HG03520 (cell line): Measurements from ENCODE around the gene PARN.
"Not testable (repeated sequence)": the region's sequence is repeated elsewhere in the genome, so short reads cannot be mapped to it uniquely, and the experiment has no call there.

Source experiments
- ATAC-seq: cut with Tn5 transposase; IDR thresholded peaks from one replicate; pipeline ENCODE4 v1.9.1; 2021; ENCODE audit warnings: mild to moderate bottlenecking, moderate library complexity; ENCODE audit not compliant: unreplicated experiment

Gene PARN

DNA sequence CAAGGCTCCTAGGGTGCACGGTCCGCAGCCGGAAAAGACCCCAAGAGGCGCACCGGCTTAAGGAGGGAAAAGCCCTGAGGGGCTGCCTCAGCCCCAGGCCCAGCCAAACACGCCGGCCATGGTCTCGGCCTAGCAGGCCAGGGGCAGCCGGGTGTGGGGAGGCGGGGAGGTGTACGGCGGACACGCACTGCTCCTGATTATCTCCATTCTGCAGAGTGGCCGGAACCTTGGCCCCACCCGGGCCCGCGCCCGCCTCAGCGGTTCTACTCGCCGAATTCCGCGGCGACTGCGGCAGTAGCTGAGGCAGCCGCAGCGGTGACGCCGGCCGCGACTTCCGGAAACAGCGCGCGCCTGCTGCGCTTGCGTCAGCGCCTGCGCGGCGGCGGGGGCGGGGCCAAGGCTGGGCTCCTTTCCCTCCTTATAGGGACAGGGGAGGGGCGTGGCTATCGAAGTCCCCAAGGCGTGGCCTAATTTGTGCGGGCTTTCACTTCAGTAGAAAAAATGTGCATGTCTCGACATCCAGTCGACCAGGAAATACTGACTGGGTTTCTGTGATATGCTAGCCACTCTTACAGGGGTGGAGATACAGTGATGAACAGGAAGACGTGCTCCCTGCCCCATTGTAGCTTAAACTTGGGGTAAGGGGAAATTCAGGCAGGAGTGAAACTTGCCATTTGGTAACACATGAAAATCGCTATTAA lies at the start of gene PARN:
TSS of gene PARN (minus strand) at position 342 of the 701 bp plus-strand sequence. CDS start at position 207, 135 bp downstream.
- peak; percentile 39 for ATAC-seq

- ATAC-seq, result no peak
Observed at GRCh38 chr16:14678748-14679497, 48.9 kb upstream of the PARN start.

- no peak for ATAC-seq
Observed at GRCh38 chr16:14677627-14678026, 47.6 kb upstream of the PARN start.

DNA sequence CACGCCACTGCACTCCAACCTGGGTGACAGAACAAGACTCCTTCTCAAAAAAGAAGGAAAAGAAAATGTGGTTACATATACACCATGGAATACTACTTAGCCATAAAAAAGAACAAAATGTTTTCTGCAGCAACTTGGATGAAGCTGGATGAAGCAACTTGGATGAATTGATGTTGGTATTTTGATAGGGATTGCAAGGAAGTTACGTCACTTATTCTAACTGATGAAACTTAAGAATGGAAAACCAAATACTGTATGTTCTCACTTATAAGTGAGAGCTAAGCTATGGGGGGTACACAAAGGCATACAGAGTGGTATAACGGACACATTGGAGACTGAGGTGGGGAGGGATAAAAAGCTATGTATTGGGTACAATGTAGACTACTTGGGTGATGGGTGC lies 46.6 kb upstream of the PARN start:
- no peak for ATAC-seq

DNA sequence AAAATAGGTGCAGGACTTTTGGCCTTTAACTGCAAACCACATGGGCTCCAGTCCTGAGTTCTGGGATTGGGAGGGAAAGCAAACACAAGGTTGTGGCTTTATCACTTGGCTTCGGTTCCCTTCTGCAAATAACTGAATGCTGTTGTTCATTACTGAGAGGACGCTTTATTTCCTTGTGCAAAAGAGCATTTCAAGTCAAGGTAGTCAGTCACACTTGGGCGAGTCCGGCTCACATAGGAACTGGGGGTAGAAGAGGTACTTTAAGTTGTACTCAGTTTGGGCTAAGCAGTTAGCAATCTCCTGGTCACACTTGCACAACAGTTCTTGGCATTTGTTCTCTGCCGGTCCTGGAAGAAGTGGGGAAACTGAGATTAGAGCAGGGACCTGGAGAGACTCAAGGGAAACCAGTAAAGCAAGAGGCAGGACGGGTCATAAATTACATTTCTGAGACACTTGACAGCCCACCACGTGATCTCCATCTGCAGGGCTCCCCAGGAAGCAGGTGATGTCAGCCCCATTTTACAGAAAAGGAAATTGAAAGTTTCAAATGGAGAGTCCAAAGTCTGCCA lies 42.4 kb upstream of the PARN start:
- ATAC-seq, result peak; percentile 82

DNA sequence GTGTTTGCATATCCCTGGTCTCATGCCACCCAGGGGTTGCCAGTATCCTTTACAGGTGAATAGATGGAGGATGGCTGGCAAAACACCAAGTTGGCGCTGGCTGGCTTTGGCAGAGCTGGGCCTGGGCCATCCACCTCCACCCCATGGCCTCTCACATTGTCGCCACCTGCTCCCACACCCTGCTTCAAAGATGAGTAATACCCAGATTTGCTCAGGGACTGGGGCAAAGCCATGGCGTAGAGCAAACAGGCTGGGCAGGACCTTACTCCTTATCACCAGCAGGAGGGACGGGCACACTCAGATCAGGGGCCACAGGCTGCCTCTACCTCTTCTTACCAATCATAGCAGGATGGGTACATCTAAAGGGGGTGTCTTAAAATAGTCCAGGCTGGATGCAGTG lies 39.7 kb upstream of the PARN start:
- ATAC-seq, result no peak

DNA sequence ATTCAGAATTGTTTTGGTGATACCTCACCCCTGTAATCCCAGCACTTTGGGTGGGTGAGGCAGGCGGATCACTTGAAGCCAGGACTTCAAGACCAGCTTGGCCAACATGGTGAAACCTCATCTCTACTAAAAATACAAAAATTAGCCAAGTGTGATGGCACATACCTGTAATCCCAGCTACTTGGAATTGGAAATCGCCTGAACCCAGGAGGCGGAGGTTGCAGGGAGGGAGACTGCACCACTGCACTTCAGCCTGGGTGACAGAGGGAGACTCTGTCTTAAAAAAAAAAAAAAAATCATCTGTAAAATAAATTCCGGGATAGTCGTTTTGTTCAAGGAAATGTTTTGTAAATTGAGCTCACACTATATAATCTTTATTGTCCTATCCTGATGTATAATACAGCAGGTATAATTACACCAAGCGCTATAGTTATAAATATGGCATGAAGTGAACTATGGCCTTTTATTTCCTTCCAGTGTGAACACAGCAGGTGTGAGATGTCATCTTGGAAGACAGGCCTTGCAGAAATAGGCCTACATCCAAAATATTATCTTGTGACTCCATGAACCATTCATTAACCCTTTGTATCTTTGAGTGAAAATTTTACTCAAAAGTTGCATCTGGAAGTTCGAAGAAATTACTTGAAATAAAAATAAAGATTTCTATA lies 38.6 kb upstream of the PARN start:
- ATAC-seq, result no peak

DNA sequence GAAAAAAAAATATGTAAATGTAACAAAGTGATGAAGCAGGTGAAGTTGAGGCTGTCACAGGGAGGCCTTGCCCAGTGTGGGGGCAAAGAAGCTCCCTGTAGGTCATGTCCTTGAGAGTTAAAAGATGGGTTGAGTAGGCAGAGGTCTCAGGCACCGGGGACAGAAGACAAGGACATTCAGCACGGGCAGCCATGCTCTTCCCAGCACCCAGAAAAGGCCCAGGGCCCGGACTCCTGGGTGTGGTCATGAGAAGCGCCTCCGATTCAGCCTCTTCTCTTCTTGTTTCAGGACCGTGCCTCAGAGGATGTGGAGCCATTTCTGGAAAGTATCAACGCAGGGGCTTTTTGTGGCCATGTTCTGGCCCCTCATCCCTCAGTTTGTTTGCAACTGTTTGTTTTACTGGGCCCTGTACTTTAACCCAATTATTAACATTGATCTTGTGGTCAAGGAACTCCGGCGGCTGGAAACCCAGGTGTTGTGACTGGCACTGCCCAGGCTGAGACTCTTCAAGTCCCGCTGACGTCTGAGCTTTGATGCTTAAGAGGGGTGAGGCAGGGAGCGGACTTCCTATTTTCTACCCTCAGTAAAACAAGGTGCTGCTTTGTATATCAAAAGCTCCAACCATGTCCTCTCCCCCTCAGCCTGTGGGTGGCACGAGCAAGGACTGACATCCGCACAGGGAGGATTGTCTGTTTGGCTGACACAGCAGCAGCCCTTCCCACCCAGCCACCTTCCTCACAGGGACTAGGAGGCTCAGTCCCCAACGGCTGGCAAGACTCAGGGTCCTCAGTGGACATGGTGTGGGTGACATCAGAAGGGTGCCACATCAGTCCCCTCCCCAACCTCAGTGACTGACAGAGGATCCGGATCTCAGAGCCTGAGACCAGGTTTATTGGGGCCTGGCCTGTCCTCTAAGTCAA lies 37.5 kb upstream of the PARN start:
- ATAC-seq, result no peak

DNA sequence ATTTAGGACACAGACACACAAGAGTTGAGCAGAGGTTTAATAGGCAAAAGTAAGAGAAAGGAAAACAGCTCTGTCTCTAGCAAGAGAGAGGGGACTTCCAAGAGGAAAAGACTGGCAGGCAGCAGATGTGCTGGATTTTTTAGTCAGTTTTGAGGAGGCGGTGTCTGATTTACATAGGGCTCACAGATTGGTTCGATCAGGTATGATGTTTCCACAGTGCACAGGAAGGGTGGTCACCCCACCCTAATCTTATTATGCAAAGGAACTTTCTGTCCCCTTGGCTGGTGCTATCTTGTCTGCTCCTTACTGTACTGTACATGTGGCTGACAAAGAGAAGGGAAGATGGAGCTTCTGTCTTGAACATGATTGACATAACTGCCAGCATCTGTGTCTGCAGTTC lies 28.0 kb upstream of the PARN start:
- no peak for ATAC-seq

- no peak for ATAC-seq
Observed at GRCh38 chr16:14652726-14653125, 22.7 kb upstream of the PARN start.

DNA sequence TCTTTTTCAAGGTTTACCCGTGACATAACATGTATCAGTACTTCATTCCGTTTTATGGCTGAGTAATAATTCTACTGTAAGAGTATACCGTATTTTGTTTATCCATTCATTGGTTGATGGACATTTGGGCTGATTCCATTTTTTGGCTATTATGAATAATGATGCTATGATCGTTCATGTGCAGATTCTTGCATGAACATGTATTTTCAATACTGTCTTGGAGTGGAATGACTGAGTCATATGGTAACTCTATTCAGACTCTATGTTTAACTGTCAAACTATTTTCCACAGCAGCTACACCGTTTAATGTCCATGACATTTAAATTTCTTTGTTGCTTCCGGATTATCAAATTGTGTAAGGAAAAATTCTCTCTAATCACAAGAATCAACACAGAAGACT lies 20.6 kb upstream of the PARN start:
- ATAC-seq, result no peak

DNA sequence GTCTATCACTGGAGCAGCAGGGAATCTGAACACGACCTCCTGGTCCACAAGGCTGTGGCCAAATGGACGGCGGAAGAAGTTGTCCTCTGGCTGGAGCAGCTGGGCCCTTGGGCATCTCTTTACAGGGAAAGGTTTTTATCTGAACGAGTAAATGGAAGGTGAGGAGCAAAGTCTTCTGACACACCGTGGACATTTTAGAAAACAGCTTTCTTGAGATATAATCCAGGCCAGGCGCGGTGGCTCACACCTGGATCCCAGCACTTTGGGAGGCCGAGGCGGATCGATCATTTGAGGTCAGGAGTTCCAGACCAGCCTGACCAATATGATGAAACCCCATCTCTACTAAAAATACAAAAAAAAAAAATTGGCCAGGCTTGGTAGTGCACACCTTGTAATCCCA lies 19.8 kb upstream of the PARN start:
- no peak for ATAC-seq

- no peak for ATAC-seq
Observed at GRCh38 chr16:14641926-14642325, 11.9 kb upstream of the PARN start.

DNA sequence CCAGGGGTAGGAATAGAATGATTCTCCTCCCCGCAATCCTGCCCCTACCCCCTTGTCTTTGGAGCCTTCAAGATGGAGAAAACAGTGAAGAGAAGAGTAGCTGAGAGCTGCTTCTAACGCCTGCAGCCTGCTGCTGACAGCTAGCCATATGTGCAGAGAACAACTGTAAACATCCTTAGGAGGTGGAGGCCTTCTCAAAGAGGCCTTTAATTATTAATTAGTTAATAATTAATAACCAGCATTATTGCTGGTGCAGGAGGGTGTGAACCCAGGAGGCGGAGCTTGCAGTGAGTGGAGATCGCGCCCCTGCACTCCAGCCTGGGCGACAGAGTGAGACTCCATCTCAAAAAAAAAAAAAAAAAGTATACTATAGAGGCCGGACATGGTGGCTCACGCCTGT lies 11.1 kb upstream of the PARN start:
- no peak for ATAC-seq

- no peak for ATAC-seq
Observed at GRCh38 chr16:14640538-14640937, 10.5 kb upstream of the PARN start.

DNA sequence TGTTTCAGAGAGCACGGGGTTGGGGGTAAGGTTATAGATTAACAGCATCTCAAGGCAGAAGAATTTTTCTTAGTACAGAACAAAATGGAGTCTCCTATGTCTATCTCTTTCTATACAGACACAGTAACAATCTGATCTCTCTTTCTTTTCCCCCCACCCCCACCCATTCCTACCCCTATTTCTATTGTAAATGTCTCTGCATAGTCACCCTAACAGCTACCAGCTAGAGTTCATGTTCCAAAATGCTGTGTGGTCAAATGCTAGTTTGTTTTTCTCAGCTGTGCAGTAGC lies 6.8 kb upstream of the PARN start:
- not testable (repeated sequence) for ATAC-seq

DNA sequence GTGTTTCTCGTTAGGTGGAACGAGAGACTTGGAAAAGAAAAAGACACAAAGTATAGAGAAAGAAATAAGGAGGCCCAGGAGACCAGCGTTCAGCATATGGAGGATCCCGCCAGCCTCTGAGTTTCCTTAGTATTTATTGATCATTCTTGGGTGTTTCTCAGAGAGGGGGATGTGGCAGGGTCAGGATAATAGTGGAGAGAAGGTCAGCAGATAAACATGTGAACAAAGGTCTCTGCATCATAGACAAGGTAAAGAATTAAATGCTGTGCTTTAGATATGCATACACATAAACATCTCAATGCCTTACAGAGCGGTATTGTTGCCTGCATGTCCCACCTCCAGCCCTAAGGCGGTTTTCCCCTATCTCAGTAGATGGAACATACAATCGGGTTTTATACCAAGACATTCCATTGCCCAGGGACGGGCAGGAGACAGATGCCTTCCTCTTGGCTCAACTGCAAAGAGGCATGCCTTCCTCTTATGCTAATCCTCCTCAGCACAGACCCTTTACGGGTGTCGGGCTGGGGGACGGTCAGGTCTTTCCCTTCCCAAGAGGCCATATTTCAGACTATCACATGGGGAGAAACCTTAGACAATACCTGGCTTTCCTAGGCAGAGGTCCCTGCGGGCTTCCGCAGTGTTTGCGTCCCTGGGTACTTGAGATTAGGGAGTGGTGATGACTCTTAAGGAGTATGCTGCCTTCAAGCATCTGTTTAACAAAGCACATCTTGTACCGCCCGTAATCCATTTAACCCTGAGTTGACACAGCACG lies 6.3 kb upstream of the PARN start:
- ATAC-seq, result not testable (repeated sequence)

DNA sequence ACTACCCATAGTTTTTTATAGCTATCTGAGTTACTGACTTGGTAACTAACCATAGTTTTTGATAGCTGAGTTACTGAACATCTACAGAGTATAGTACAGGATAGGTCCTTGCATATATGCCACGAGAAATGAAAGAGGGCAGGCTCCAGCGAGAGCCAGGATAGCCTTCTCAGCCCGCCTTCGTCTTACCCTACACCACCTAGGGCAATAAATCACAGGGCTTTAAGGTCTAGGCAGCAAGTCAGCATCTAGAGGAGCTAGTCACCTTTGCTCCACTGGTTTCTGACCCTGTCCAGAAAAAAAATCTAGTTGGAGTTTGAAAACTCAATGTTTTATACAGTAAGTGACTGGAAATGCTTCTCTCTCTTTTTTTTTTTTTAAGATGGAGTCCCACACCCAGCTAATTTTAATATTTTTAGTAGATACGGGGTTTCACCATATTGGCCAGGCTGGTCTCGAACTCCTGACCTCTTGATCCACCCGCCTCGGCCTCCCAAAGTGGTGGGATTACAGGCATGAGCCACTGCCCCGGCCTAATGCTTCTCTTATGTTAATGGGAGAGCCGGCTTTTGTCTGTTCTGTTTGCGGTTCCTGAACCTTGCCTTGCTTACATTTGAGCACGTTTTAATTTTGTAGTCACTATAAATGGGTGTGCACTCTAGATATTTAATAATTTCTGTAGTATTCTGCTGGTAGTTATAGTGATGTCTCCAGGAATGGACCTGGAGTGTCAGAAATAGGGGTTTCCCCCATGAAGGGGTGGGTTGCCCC lies 5.5 kb upstream of the PARN start:
- no peak for ATAC-seq

GRCh38 chr16:14634389-14634725 lies 4.3 kb upstream of the PARN start:
- no peak for ATAC-seq
